GM13977 (cell line): ENCODE measurements around the gene TRAF2.
"Not testable (repeated sequence)": the region's sequence is repeated elsewhere in the genome, so short reads cannot be mapped to it uniquely, and the experiment has no call there.

Experiments
- DNase-seq: peaks from one replicate; pipeline ENCODE4 v3.0.0; 2012; ENCODE audit warnings: low spot score
- in situ Hi-C: fragments of 300-500 bp; cut with MboI; formaldehyde crosslinking; loops from one replicate; pipeline ENCODE4 v1.12.0; 2022; ENCODE audit warnings: low sequenced_read_pairs, low pct_unique_long_range_greater_than_20kb, mixed read lengths, inconsistent platforms; ENCODE audit not compliant: unreplicated experiment
- TF ChIP-seq, protein P1 (sequence below): IDR thresholded peaks from 2 replicates; pipeline ENCODE4 v1.5.1; 2012; ENCODE audit warnings: mild to moderate bottlenecking, control low read depth; ENCODE audit not compliant: insufficient read depth; ENCODE audit errors: extremely low read depth, missing control alignments

Gene TRAF2

DNA sequence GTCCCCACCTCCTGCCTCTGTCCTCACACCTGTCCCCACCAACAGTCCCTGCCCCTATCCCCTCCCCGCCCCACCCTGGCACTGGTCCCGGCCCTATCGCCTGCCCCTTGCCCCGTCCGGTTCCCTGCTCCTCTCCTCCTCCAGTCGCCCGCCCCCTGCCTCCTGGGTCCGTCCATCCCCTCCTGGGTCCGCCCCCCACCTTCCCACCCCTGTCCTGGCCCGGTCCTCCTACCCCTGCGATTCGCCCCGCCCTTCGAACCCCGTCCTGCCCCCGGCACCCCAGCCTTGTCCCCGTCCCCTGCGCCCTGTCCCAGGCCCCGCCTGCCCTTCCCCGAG, 20.6 kb upstream of the TRAF2 start:
- in situ Hi-C loops, result no loop called here
- DNase-seq, result no peak
- TF ChIP-seq, protein P1, sequence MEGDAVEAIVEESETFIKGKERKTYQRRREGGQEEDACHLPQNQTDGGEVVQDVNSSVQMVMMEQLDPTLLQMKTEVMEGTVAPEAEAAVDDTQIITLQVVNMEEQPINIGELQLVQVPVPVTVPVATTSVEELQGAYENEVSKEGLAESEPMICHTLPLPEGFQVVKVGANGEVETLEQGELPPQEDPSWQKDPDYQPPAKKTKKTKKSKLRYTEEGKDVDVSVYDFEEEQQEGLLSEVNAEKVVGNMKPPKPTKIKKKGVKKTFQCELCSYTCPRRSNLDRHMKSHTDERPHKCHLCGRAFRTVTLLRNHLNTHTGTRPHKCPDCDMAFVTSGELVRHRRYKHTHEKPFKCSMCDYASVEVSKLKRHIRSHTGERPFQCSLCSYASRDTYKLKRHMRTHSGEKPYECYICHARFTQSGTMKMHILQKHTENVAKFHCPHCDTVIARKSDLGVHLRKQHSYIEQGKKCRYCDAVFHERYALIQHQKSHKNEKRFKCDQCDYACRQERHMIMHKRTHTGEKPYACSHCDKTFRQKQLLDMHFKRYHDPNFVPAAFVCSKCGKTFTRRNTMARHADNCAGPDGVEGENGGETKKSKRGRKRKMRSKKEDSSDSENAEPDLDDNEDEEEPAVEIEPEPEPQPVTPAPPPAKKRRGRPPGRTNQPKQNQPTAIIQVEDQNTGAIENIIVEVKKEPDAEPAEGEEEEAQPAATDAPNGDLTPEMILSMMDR, result no peak

DNA sequence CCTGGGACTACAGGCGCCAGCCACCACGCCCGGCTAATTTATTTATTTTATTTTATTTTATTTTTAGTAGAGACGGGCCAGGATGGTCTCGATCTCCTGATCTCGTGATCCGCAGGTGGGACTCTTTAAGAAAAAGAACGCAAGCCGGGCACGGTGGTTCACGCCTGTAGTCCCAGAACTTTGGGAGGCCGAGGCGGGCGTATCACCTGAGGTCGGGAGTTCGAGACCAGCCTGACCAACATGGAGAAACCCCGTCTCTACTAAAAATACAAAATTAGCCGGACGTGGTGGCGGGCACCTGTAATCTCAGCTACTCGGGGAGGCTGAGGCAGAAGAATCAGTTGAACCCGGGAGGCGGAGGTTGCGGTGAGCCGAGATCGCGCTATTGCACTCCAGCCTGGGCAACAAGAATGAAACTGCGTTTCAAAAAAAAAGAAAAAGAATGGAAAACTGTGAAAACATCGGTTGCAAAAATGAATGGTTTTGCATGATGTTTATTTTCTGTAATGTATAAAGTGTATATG, 19.4 kb upstream of the TRAF2 start:
- in situ Hi-C loops, result not testable (repeated sequence)

DNA sequence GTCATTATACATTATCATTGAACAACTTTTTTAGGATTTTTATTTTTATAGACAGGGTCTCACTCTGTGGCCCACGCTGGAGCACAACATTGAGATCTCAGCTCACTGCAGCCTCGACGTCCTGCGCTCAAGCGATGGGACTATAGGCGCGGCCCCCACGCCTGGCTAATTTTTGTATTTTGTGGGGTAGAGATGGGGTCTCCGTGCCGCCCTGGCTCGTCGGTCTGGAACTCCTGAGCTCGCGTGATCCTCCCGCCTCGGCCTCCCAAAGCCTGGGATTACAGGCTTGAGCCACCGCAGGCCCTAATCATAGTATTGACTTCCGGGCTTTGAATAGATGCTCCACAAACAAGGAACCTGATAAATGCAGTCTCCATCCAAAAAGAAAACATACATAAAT, 18.8 kb upstream of the TRAF2 start:
- DNase-seq, result no peak
- TF ChIP-seq, protein P1, result no peak
- in situ Hi-C loops, result no loop called here

More for the DNA sequence above, 19.4 kb upstream of the TRAF2 start:
- DNase-seq, result not testable (repeated sequence)

DNA sequence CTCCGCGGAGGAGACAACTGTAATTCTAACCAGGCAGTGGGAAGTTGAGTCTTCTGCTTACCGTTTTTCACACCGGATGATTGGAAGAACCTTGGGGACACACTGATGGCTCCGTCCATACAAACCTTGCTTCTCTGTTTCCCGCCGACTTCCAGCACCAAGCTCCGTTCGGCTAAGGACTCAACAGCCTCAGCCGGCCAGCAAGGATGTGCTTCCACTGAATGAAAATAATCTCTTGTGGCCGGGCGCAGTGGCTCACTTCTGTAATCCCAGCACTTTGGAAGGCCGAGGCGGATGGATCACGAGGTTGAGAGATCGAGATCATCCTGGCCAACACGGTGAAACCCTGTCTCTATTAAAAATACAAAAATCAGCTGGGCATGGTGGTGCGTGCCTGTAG, 18.4 kb upstream of the TRAF2 start:
- in situ Hi-C loops, result no loop called here

DNA sequence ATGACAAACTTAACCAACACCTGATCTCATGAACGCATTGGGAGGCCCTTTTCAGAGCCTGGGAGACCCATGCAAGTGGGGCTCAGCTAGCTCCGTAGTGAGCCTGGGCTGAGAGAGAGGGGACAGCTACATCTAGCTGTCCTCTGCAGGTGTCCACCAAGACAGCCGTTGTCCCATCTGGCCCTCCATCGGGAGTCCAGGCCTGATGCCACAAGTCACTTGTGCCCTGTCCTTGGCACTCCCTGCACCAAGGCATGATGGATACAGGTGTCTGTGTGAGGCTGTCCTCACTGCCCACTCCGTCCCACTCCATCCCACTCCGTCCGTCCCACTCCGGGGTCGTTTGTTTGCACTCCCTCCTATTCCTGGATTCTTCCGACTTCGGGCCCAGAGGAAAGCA, 17.7 kb upstream of the TRAF2 start:
- in situ Hi-C loops, result no loop called here
- DNase-seq, result no peak
- TF ChIP-seq, protein P1, result no peak

More for the DNA sequence above, 18.4 kb upstream of the TRAF2 start:
- DNase-seq, result no peak
- TF ChIP-seq, protein P1, result no peak

DNA sequence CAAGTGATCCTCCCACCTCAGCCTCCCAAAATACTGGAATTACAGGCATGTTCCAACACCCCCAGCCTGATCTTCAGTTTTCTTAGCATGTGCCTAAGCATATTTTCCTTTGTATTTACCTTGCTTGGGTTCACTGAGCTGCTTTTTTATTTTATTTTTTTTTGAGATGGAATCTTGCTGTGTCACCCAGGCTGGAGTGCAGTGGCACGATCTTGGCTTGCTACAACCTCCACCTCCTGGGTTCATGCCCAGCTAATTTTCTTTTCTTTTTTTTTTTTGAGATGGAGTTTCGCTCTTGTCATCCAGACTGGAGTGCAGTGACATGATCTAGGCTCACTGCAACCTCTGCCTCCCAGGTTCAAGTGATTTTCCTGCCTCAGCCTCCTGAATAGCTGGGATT, 16.7 kb upstream of the TRAF2 start:
- in situ Hi-C loops, DNase-seq: not testable (repeated sequence)

DNA sequence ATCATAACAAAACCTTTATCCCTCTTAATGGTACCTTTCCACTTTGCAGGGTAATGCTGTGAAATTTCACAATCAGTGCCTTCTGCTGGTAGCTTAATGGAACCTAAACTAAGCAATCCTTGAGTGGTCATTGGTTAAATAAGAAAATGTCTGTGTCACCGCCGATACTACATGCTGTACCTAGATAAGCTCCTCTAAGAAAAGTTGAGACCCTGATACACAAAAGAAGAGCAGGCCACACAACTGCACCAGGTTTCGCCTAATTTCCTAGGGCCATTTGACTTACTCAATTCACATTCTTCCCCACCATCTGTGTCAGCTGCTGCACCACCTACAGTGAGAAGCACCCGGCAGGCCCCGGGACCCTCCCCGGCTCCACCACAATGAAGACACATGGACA, 11.2 kb upstream of the TRAF2 start:
- no peak for DNase-seq
- TF ChIP-seq, protein P1, result no peak
- in situ Hi-C loops, result no loop called here

DNA sequence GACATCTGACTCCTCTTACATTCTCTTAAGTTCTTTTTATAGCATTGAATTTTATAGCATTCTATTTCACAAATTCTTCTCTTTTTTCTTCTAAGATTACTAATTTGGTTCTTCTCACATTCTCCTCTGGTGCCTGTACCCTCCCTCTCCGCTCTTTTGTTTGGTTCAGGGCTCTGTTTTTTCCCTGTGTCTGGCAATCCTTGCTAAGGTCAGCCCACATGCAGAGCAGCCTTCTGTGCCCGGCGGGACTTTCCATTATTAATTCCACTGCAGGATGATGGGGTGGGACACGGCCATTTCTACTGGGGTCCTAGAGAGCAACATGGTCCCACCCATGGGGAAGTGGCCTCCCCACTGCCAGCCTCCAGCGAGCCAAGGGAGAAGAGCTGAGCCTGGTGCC, 9.8 kb upstream of the TRAF2 start:
- no peak for DNase-seq
- TF ChIP-seq, protein P1, result no peak
- in situ Hi-C loops, result no loop called here
